ENCODE data around the gene OR8K1. TPM values are rescaled to one million over a fixed set of nuclear protein-coding genes. Genes with fewer than 3 reads are reported as not detected.

Gene OR8K1
- not detected for total RNA-seq
- not detected for polyA plus RNA-seq (2013, experiment 1 of 2)
- not detected for polyA plus RNA-seq (2013, experiment 2 of 2)
- 0 reads per million in 172 experiments for total RNA-seq

DNA sequence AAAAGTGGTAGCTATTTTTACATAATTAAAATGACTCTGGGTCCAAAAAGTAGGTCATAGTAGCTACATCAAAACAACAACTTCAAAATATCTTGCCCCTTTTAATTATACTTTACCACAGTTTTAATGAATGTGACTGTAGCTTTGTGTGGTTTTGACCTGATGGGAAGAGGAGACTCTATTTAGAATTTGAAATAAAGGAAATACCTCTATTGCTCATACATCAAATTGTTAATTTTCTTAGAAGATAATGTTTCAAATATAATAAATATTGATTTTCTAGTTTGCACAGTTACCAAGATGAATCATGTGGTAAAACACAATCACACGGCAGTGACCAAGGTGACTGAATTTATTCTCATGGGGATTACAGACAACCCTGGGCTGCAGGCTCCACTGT lies at the start of gene OR8K1:
TSS of gene OR8K1 (plus strand) at position 301 of the 400 bp plus-strand sequence. CDS start at position 301, 0 bp downstream.
- no peaks in the 10 kb centered on the region for H3K36me3 ChIP-seq (ENCODE audit: insufficient read depth, low read length)
- TF ChIP-seq, protein P1, sequence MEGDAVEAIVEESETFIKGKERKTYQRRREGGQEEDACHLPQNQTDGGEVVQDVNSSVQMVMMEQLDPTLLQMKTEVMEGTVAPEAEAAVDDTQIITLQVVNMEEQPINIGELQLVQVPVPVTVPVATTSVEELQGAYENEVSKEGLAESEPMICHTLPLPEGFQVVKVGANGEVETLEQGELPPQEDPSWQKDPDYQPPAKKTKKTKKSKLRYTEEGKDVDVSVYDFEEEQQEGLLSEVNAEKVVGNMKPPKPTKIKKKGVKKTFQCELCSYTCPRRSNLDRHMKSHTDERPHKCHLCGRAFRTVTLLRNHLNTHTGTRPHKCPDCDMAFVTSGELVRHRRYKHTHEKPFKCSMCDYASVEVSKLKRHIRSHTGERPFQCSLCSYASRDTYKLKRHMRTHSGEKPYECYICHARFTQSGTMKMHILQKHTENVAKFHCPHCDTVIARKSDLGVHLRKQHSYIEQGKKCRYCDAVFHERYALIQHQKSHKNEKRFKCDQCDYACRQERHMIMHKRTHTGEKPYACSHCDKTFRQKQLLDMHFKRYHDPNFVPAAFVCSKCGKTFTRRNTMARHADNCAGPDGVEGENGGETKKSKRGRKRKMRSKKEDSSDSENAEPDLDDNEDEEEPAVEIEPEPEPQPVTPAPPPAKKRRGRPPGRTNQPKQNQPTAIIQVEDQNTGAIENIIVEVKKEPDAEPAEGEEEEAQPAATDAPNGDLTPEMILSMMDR (IDR thresholded peaks at IDR 0.05), result no peak
- Mint-ChIP-seq H3K27me3 (no peaks in the 10 kb centered on the region), H3K27ac (no peak within 1 kb of the TSS), H3K4me3 (no peak within 1 kb of the TSS), H3K4me1 (ENCODE audit: low read depth) (no peaks in the 10 kb centered on the region), H3K9me3 (peaks cover 10% of the 10 kb centered on the region), H3K36me3 (ENCODE audit: low read depth) (no peaks in the 10 kb centered on the region)
- H3K27ac ChIP-seq (ENCODE audit: low read depth in 1 of 2, low read length in 2 of 2), result no peak within 1 kb of the TSS
- intact Hi-C loops (cut with DNase I, micrococcal nuclease), result no loop called here
- H3K9me3 ChIP-seq (ENCODE audit: control insufficient read depth in 1 of 2, insufficient read depth in 1 of 2, low read length in 2 of 2), result peaks cover 6 to 7% of the 10 kb centered on the region in 2 experiments
- no peak for ATAC-seq (ENCODE audit: poor library complexity)
- ChIA-PET CTCF (interaction anchor here (0.6 kb wide), 1 partner anchor 140 kb away, joined by 4 read pairs; no protein-coding TSS in a partner anchor), POLR2A (no interaction called here)
- no peaks in the 10 kb centered on the region for H3K27me3 ChIP-seq (ENCODE audit: control insufficient read depth in 1 of 2, insufficient read depth in 2 of 2, low read length in 2 of 2)
- H3K4me1 ChIP-seq (ENCODE audit: insufficient read depth, low read length), result no peaks in the 10 kb centered on the region
- H3K4me3 ChIP-seq (ENCODE audit: low read length), result no peak within 1 kb of the TSS
- DNase-seq, result no peak

DNA sequence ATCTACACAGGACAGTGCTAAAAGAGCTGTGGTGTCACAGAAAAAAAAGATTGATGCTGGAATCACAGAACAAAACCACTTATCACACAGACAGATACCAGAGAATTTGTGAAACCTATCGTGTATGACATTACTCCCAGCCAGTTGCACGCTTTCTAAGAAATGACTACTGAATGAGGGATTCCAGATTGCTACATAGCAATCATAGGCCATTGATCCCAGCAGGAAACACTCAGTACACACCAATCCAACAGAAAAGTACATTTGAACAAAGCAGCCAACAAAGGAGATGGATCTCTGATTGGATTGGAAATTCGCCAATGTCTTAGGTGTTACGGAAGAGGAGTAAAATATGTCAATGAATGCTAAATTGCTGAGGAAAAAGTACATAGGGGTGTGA lies 48.9 kb upstream of the OR8K1 start:
- intact Hi-C loops (cut with DNase I, micrococcal nuclease), result no loop called here
- no peak overlapping the region for H3K4me3 ChIP-seq (ENCODE audit: low read length)
- H3K27ac ChIP-seq (ENCODE audit: low read depth in 1 of 2, low read length in 2 of 2), result no peak overlapping the region
- no peaks in the 10 kb centered on the region for H3K27me3 ChIP-seq (ENCODE audit: control insufficient read depth in 1 of 2, insufficient read depth in 2 of 2, low read length in 2 of 2)
- no peaks in the 10 kb centered on the region for H3K36me3 ChIP-seq (ENCODE audit: insufficient read depth, low read length)
- H3K36me3 Mint-ChIP-seq (ENCODE audit: low read depth), result no peaks in the 10 kb centered on the region
- no peaks in the 10 kb centered on the region for H3K4me1 Mint-ChIP-seq (ENCODE audit: low read depth)
- ChIA-PET POLR2A (no interaction called here), CTCF (no interaction called here)
- H3K9me3 Mint-ChIP-seq, result peaks cover 15% of the 10 kb centered on the region
- H3K27me3 Mint-ChIP-seq, result no peaks in the 10 kb centered on the region
- H3K4me3 Mint-ChIP-seq, result no peak overlapping the region
- TF ChIP-seq, protein P1 (IDR thresholded peaks at IDR 0.05), result no peak
- no peaks in the 10 kb centered on the region for H3K4me1 ChIP-seq (ENCODE audit: insufficient read depth, low read length)
- DNase-seq (no peak), ATAC-seq (ENCODE audit: poor library complexity) (no peak)
- H3K27ac Mint-ChIP-seq, result no peak overlapping the region
- H3K9me3 ChIP-seq (ENCODE audit: control insufficient read depth in 1 of 2, insufficient read depth in 1 of 2, low read length in 2 of 2), result peaks cover 0 to 5% of the 10 kb centered on the region in 2 experiments

DNA sequence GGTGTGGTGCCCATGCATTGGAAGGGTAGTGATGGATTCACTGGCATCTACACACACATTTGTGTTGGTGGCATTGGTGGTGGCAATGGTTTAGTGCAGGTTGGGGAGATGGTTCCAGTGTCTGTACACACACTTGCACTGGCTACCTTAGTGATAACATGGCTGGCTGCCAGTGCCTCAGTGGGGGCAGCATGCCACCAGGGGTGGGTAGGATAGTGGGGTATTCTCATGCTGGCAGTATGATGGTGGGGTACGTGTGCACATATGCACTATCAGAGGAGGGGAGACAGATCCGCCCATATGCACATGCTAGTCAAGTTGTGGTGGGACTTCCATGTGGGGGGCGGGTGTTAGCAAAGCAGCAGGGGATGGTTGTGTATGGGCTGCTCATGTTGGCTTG lies 38.0 kb upstream of the OR8K1 start:
- Histone ChIP-seq H3K9me3 (ENCODE audit: control insufficient read depth in 1 of 2, insufficient read depth in 1 of 2, low read length in 2 of 2) (peaks cover 10 to 11% of the 10 kb centered on the region in 2 experiments), H3K36me3 (ENCODE audit: insufficient read depth, low read length) (no peaks in the 10 kb centered on the region), H3K27me3 (ENCODE audit: control insufficient read depth in 1 of 2, insufficient read depth in 2 of 2, low read length in 2 of 2) (no peaks in the 10 kb centered on the region), H3K27ac (ENCODE audit: low read depth in 1 of 2, low read length in 2 of 2) (no peak overlapping the region), H3K4me3 (ENCODE audit: low read length) (no peak overlapping the region), H3K4me1 (ENCODE audit: insufficient read depth, low read length) (no peaks in the 10 kb centered on the region)
- peaks cover 14% of the 10 kb centered on the region for H3K9me3 Mint-ChIP-seq
- DNase-seq (no peak), ATAC-seq (ENCODE audit: poor library complexity) (no peak)
- H3K4me3 Mint-ChIP-seq, result no peak overlapping the region
- no peaks in the 10 kb centered on the region for H3K27me3 Mint-ChIP-seq
- ChIA-PET CTCF (no interaction called here), POLR2A (no interaction called here)
- no peak overlapping the region for H3K27ac Mint-ChIP-seq
- TF ChIP-seq, protein P1 (IDR thresholded peaks at IDR 0.05), result no peak
- intact Hi-C loops (cut with DNase I, micrococcal nuclease), result no loop called here
- no peaks in the 10 kb centered on the region for H3K36me3 Mint-ChIP-seq (ENCODE audit: low read depth)
- no peaks in the 10 kb centered on the region for H3K4me1 Mint-ChIP-seq (ENCODE audit: low read depth)

Measured in CD4-positive, alpha-beta T cell (primary cell).